GM12878 (cell line): ENCODE data around the gene ZNF154. TPM values are rescaled to one million over a fixed set of nuclear protein-coding genes. Genes with fewer than 3 reads are reported as not detected.

Source experiments
- BHLHE40 ChIP-seq, 2 experiments: fragments of 450-650 bp in 1 of 2; IDR thresholded peaks; 2 replicates each; pipeline ENCODE4 v1.6.1; 2011 to 2017; ENCODE audit warnings: low read depth in 2 of 2, borderline replicate concordance in 1 of 2, improper control_type of control experiment in 1 of 2, low read length in 1 of 2, mild to moderate bottlenecking in 1 of 2
- CREB1 ChIP-seq: IDR thresholded peaks from 2 replicates; pipeline ENCODE4 v1.6.1; 2012; ENCODE audit warnings: low read depth, mild to moderate bottlenecking, inconsistent platforms
- FOXM1 ChIP-seq: IDR thresholded peaks from 2 replicates; pipeline ENCODE4 v1.6.1; 2012; ENCODE audit warnings: low read depth, mild to moderate bottlenecking, inconsistent platforms, low read length, moderate library complexity
- IKZF1 ChIP-seq: fragments of 450-650 bp; conservative IDR thresholded peaks from 2 replicates; pipeline ENCODE4 v1.6.1; 2017; ENCODE audit warnings: antibody characterized with exemption, mild to moderate bottlenecking
- PAX8 ChIP-seq: fragments of 450-650 bp; IDR thresholded peaks from 2 replicates; pipeline ENCODE4 v1.6.1; 2017; ENCODE audit warnings: mild to moderate bottlenecking, moderate library complexity
- RCOR1 ChIP-seq: conservative IDR thresholded peaks from 2 replicates; pipeline ENCODE4 v1.6.1; 2012; ENCODE audit warnings: low read depth, low read length, improper control_type of control experiment
- SIN3A ChIP-seq: IDR thresholded peaks from 2 replicates; pipeline ENCODE4 v1.6.1; 2012; ENCODE audit warnings: low read depth, low read length, improper control_type of control experiment
- SMAD1 ChIP-seq: fragments of 450-650 bp; IDR thresholded peaks from 2 replicates; pipeline ENCODE4 v1.6.1; 2018; ENCODE audit warnings: mild to moderate bottlenecking, low read depth; ENCODE audit not compliant: partially characterized antibody
- SMARCA5 ChIP-seq: fragments of 450-650 bp; IDR thresholded peaks from 2 replicates; pipeline ENCODE4 v1.6.1; 2017; ENCODE audit warnings: mild to moderate bottlenecking
- SREBF1 ChIP-seq: IDR thresholded peaks from 2 replicates; pipeline ENCODE4 v1.6.1; 2012; ENCODE audit warnings: mild to moderate bottlenecking, low read length
- WRNIP1 ChIP-seq: IDR thresholded peaks from 2 replicates; pipeline ENCODE4 v1.6.1; 2011; ENCODE audit warnings: low read depth, low read length, improper control_type of control experiment, borderline replicate concordance
- ZNF687 ChIP-seq: fragments of 450-650 bp; IDR thresholded peaks from 2 replicates; pipeline ENCODE4 v1.6.1; 2017; ENCODE audit warnings: mild to moderate bottlenecking, moderate library complexity
- ZSCAN29 ChIP-seq: fragments of 450-650 bp; IDR thresholded peaks from 2 replicates; pipeline ENCODE4 v1.6.1; 2017; ENCODE audit warnings: mild to moderate bottlenecking, moderate library complexity
- polyA plus RNA-seq, 11 experiments: library from polyadenylated mRNA; depleted of rRNA in 4 of 11; unstranded in 6 of 11; stranded (reverse) in 5 of 11; fragments of >200 nt; fragmentation: Nextera tagmentation in 4 of 11; fragmentation: Illumina TruSeq in 1 of 11; extraction: Ambion mirVana in 4 of 11; extraction: Trizol in 1 of 11; gene quantifications; 1 replicate in 1 of 11; 2 replicates in 10 of 11; pipeline versions ENCODE4 v1.2.1 to v1.2.3, GENCODE V29; 2011 to 2016; ENCODE audit warnings: inconsistent platforms in 2 of 11, missing spikeins in 2 of 11, low read depth in 1 of 11
- total RNA-seq, 4 experiments: library from RNA; depleted of rRNA in 3 of 4; stranded (reverse); fragments of >200 nt in 3 of 4; fragmentation: Illumina TruSeq in 1 of 4; extraction: Trizol in 1 of 4; gene quantifications; 2 replicates each; pipeline versions ENCODE4 v1.2.1 to v1.2.3, GENCODE V29; 2013 to 2021
- TF ChIP-seq, protein P1 (sequence below): fragments of 450-650 bp; IDR thresholded peaks from 2 replicates; pipeline ENCODE4 v1.6.1; 2017; ENCODE audit warnings: mild to moderate bottlenecking
- TF ChIP-seq, protein P2 (sequence below), 3 experiments: IDR thresholded peaks in 2 of 3; conservative IDR thresholded peaks in 1 of 3; 2 replicates each; pipeline ENCODE4 v1.5.1; 2011; ENCODE audit warnings: low read depth in 3 of 3, low read length in 3 of 3, mild to moderate bottlenecking in 3 of 3, control low read depth in 2 of 3, moderate library complexity in 2 of 3, inconsistent platforms in 1 of 3, mixed read lengths in 1 of 3; ENCODE audit not compliant: control insufficient read depth in 2 of 3, insufficient read depth in 1 of 3; ENCODE audit errors: extremely low read depth in 1 of 3
- TF ChIP-seq, protein P3 (sequence below): IDR thresholded peaks from 2 replicates; pipeline ENCODE4 v1.6.1; 2012; ENCODE audit warnings: low read length, inconsistent platforms
- TF ChIP-seq, protein P4 (sequence below): fragments of 450-650 bp; IDR thresholded peaks from 2 replicates; pipeline ENCODE4 v1.6.1; 2017; ENCODE audit warnings: borderline replicate concordance

The ZNF154 gene
- total and polyA plus RNA-seq, 10 of the 15 experiments (the other 5 are each of a cell fraction or from before 2014, with no cell fraction given), result 0.22 to 1.9 (median 1.1) TPM

DNA sequence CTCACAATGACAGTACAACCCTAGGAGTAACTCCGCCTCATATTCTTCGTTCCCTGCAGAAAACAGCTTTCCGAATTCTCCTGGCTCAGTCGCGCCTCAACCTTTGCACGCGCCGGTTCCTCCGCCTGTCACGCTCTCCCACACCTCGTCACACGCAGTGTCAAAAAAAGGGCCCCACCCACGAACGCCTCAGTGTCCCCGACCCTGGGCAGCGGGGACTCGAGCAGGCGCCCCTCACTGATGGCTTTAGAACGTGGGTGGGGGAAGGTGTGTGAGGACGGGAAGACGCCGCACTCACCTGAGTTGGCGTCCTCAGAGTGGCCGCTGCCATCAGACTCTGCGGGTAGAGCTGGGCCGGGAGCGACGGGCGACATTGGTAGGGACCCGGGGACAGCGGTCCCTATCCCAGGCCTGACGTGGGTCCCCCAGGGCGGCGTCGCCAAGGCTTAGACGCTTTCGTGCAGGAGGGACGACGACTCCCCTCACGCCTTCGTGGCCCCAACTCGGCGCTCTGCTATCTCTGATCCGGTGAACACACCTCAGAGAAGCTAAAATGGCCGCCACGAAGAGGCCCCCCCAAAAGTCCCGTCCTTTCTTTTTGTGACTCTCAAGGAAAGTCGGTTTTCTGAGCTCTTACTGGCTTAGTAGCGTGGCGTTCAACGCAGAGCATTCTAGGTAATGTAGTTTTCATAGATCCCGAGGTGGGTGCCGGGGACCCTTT lies at the start of gene ZNF154 (continued):
- TF ChIP-seq, protein P1, sequence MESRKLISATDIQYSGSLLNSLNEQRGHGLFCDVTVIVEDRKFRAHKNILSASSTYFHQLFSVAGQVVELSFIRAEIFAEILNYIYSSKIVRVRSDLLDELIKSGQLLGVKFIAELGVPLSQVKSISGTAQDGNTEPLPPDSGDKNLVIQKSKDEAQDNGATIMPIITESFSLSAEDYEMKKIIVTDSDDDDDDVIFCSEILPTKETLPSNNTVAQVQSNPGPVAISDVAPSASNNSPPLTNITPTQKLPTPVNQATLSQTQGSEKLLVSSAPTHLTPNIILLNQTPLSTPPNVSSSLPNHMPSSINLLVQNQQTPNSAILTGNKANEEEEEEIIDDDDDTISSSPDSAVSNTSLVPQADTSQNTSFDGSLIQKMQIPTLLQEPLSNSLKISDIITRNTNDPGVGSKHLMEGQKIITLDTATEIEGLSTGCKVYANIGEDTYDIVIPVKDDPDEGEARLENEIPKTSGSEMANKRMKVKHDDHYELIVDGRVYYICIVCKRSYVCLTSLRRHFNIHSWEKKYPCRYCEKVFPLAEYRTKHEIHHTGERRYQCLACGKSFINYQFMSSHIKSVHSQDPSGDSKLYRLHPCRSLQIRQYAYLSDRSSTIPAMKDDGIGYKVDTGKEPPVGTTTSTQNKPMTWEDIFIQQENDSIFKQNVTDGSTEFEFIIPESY, result no peak
- TF ChIP-seq, protein P2, sequence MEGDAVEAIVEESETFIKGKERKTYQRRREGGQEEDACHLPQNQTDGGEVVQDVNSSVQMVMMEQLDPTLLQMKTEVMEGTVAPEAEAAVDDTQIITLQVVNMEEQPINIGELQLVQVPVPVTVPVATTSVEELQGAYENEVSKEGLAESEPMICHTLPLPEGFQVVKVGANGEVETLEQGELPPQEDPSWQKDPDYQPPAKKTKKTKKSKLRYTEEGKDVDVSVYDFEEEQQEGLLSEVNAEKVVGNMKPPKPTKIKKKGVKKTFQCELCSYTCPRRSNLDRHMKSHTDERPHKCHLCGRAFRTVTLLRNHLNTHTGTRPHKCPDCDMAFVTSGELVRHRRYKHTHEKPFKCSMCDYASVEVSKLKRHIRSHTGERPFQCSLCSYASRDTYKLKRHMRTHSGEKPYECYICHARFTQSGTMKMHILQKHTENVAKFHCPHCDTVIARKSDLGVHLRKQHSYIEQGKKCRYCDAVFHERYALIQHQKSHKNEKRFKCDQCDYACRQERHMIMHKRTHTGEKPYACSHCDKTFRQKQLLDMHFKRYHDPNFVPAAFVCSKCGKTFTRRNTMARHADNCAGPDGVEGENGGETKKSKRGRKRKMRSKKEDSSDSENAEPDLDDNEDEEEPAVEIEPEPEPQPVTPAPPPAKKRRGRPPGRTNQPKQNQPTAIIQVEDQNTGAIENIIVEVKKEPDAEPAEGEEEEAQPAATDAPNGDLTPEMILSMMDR (IDR thresholded peaks at IDR 0.05 in 2 of 3, conservative IDR thresholded peaks at IDR 0.05 in 1 of 3; ENCODE audit: control insufficient read depth in 2 of 3, extremely low read depth in 1 of 3, insufficient read depth in 1 of 3, low read depth in 3 of 3, low read length in 3 of 3), result no peak
- no peak for TF ChIP-seq SREBF1
- no peak for TF ChIP-seq RCOR1
- TF ChIP-seq FOXM1, result no peak
- TF ChIP-seq, protein P3, sequence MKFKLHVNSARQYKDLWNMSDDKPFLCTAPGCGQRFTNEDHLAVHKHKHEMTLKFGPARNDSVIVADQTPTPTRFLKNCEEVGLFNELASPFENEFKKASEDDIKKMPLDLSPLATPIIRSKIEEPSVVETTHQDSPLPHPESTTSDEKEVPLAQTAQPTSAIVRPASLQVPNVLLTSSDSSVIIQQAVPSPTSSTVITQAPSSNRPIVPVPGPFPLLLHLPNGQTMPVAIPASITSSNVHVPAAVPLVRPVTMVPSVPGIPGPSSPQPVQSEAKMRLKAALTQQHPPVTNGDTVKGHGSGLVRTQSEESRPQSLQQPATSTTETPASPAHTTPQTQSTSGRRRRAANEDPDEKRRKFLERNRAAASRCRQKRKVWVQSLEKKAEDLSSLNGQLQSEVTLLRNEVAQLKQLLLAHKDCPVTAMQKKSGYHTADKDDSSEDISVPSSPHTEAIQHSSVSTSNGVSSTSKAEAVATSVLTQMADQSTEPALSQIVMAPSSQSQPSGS, result no peak
- TF ChIP-seq SMARCA5, result no peak
- TF ChIP-seq WRNIP1, result no peak
- TF ChIP-seq ZSCAN29, result no peak
- 0 out of 2 replicates have a peak, but pooled peaks have one; percentile 43 for TF ChIP-seq CREB1
- TF ChIP-seq, protein P4, sequence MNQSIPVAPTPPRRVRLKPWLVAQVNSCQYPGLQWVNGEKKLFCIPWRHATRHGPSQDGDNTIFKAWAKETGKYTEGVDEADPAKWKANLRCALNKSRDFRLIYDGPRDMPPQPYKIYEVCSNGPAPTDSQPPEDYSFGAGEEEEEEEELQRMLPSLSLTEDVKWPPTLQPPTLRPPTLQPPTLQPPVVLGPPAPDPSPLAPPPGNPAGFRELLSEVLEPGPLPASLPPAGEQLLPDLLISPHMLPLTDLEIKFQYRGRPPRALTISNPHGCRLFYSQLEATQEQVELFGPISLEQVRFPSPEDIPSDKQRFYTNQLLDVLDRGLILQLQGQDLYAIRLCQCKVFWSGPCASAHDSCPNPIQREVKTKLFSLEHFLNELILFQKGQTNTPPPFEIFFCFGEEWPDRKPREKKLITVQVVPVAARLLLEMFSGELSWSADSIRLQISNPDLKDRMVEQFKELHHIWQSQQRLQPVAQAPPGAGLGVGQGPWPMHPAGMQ, result no peak
- TF ChIP-seq SIN3A, result no peak
- peak; percentile 18 to 38; a peak in 1 of 4 replicates for TF ChIP-seq BHLHE40 (IDR thresholded peaks at IDR 0.05; ENCODE audit: borderline replicate concordance in 1 of 2, low read depth in 2 of 2, low read length in 1 of 2)
- TF ChIP-seq SMAD1, result no peak
- 0 out of 2 replicates have a peak, but pooled peaks have one; percentile 25 for TF ChIP-seq IKZF1
- no peak for TF ChIP-seq PAX8
- 0 out of 2 replicates have a peak, but pooled peaks have one; percentile 55 for TF ChIP-seq ZNF687
- TF ChIP-seq, all 136 proteins: peak for 13
